Activated T-helper 1 cell treated with anti-CD3 and anti-CD28 coated beads, Interleukin-2, amount 50 U/mL, for 16 hours (primary cell): ENCODE results near the gene CLCN6.

Source experiments
- DNase-seq, 2 donors: peaks; one replicate each; pipeline ENCODE4 v3.0.0-alpha.2; 2020; ENCODE audit warnings: low read depth in 1 of 2, low spot score in 1 of 2

Gene CLCN6, protein sequence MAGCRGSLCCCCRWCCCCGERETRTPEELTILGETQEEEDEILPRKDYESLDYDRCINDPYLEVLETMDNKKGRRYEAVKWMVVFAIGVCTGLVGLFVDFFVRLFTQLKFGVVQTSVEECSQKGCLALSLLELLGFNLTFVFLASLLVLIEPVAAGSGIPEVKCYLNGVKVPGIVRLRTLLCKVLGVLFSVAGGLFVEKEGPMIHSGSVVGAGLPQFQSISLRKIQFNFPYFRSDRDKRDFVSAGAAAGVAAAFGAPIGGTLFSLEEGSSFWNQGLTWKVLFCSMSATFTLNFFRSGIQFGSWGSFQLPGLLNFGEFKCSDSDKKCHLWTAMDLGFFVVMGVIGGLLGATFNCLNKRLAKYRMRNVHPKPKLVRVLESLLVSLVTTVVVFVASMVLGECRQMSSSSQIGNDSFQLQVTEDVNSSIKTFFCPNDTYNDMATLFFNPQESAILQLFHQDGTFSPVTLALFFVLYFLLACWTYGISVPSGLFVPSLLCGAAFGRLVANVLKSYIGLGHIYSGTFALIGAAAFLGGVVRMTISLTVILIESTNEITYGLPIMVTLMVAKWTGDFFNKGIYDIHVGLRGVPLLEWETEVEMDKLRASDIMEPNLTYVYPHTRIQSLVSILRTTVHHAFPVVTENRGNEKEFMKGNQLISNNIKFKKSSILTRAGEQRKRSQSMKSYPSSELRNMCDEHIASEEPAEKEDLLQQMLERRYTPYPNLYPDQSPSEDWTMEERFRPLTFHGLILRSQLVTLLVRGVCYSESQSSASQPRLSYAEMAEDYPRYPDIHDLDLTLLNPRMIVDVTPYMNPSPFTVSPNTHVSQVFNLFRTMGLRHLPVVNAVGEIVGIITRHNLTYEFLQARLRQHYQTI

DNA sequence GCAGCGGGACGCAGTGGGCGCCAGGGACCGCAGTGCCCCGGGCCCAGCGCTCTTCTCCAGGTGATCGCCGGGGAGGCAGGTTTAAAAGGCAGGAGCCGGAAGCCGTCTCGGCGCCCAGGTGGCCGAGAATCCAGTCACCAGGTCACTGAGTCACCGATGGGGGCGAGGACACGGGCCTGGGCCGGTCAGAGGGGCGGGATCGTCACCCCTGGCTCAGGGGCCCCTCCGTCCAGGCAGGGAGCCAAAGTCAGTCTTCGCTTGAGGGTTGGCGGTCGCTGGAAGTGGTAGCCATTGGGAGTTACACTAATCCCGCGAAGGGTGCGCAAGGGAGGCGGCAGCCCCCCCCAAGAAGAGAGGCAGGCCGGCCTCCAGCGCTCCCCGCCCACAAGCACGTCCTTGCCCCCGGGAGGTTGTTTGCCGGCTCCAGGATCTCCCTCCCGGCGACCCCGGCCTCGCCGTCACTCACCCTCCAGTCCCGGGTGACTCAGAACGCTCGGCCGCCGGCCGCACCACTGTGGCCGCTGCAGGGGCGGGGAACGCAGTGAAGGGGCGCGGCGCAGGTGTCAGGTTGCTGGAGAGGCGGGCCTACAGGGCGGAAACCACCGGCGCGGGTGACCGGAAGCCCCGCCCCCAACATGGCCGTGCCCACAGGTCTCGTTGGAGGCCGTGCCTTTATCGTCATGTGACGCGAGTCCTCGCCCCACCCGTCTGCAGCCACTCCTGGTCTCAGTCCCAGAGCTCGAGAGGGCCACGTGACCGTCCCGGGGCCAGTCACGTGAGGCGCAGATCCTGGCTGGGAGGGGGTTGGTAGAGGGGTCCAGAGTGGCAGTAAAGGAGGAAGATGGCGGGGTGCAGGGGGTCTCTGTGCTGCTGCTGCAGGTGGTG lies at the start of gene CLCN6, which contains the start of gene MTHFR:
CLCN6 (plus strand) TSS at position 770 of the 885 bp plus-strand sequence; CDS start at position 842, 72 bp downstream.
MTHFR (minus strand) TSS at position 543 of the 885 bp plus-strand sequence. CDS start 2,848 bp downstream, outside the sequence.
- peak; percentile 95 to 97 for DNase-seq

DNA sequence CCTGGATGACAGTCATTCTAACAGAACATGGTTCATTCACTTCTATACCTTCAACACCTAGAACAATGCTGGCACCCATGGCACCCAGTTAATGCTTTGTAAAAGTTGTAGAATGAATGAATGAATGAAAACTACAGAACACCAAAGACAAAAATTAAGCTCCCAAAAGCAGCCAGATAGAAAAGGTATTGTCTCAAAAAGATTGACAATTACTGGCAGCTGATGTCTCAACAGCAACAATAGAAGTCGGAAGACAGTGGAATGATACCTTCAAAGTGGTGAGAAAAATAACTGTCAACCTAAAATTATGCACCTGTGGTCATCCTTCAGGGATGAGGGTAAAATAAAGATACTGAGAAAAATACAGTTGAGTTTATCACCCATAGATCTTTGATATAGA lies 48.9 kb upstream of the CLCN6 start:
- no peak for DNase-seq

DNA sequence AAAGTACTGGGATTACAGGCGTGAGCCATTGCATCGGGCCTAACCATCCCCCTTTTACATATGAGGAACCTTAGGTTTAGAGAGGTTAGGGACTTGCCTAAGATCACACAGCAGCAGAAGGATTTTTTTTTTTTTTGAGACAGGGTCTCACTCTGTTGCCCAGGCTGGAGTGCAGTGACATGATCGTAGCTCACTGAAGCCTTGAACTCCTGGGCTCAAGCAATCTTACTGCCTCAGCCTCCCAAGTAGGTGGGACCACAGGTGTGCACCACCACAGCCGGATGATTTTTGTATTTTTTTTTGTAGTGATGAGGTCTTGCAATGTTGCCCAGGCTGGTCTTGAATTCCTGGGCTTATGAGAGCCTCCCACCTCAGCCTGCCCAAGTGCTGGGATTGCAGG lies 46.2 kb upstream of the CLCN6 start:
- no peak for DNase-seq

DNA sequence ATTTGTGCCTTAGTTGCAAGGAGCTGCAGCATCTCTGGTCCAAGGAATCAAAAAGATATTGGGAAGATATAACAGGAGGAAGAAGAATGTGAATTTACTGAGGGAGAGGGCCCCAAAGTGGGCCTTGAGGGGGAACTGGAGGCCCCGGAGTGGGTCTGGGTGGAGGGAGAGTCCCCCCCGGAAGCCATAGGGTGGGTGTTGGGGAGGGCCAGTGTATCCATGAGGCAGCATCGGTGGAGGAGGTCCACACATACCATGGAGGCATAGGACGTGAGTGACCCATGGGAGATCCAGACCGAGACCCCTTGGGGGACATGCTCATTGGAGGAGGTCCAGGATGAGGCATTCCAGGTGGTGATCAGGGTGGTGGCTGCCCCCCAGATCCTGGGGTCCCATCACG lies 44.7 kb upstream of the CLCN6 start:
- no peak for DNase-seq

DNA sequence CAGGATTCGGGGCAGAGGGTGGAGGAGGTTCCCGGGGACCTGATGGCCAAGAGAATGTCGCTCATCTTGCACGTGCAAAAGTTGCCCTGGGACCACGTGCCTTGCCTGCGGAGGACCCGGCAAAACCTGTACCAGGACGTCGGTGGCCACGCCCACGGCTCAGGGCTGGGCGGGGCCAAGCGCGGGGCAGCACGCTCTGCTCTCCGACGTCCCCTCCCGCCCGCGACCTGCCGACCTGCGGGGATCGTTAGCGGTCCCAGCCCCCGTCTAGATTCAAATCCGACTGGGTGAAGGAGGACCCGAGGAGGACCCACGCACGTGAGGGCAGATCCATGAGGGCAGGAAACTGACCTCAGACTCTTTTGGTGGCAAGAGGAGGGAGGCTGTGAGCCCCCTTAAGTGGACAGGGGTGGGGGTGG lies 44.0 kb upstream of the CLCN6 start, which contains the start of gene C1orf167:
C1orf167 (plus strand) TSS at position 206 of the 419 bp plus-strand sequence. CDS start 2,208 bp downstream, outside the sequence.
- DNase-seq, result no peak

DNA sequence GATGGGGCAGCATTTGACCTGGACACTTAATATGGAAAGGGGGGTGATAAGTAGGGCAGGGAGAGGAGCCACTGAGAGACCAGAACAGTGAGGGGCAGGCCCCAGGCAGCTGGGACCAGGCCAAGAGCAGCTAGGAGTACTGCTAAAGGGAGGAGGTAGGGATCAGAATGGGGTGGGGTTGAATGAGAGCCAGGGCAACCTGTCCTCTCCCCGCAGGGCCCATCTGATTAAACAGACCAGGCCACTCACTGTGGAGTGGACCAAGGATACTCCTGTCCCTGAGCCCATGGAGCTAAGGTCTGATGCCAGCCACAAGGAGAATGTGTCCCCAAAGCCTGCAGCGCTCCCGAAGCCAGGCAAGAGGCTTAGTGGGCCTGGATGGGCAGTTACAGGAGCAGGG lies 41.9 kb upstream of the CLCN6 start:
- DNase-seq, result no peak

DNA sequence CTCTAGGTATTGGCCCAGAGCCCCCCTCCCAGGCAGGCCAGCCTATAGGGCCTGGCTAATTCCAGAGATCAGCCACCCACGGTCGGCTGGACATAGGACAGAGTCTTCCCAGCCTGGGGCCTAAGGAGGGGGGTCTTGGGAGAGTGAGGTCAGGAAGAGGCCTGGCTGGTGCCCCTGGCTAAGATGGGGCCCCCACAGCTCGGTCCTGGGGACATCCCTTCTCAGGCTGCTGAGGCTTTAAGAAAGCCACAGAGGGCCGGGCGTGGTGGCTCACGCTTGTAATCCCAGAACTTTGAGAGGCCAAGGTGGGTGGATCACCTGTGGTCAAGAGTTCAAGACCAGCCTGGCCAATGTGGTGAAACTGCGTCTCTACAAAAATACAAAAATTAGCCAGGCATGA lies 41.5 kb upstream of the CLCN6 start:
- DNase-seq, result no peak

DNA sequence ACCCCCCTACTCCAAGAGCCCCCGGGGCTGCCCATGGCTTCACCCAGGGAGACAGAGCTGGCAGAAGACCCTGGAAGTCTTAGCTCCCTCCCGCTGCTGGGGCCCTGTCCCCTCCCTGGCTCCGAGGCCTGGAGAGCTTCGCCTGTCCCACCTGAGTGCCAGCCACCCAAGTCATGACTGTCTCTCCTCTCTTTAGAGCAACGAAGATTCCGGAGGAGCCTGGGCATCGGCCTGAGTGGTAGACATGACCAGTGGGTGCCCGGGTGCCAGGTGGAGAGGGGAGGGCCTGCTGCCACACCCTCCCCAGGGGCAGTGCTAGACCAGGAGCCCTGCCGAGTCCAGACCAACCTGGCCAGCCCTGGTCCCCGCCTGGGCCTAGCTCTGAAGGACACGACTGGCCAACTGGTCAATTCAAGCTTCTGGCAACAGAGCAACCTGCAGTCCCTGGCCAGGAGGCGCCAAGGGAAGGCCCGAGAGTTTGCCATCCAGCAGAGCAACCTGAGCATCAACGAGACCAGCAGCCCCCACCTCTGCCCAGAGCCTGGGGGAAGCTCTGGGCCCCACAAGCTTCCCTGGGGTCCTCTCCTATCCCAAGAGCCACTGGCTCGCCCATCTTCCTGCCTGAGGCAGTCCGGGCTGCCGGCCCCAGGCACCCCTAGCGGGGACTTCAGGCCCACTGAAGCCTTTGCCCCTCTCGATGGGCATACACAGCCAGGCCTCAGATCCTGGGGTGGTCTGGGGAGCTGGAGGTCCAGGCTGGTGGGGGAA lies 40.1 kb upstream of the CLCN6 start:
- no peak for DNase-seq

DNA sequence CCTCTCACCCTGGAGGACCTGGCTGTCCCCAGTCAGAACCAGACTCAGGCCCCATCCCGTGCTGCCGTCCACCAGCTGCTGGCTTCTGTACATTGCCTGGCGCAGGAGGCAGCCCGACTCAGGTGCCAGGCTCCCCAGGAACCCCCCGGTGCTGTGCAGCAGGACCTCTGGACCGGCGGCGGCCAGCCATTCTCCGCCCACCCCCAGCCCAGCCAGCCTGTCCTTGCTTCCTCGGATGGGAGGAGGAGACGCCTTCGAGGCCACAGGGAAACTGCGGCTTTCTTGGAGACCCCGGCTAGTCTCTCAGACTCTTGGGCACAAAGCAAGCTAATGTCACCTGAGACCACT lies 39.6 kb upstream of the CLCN6 start:
- no peak for DNase-seq

DNA sequence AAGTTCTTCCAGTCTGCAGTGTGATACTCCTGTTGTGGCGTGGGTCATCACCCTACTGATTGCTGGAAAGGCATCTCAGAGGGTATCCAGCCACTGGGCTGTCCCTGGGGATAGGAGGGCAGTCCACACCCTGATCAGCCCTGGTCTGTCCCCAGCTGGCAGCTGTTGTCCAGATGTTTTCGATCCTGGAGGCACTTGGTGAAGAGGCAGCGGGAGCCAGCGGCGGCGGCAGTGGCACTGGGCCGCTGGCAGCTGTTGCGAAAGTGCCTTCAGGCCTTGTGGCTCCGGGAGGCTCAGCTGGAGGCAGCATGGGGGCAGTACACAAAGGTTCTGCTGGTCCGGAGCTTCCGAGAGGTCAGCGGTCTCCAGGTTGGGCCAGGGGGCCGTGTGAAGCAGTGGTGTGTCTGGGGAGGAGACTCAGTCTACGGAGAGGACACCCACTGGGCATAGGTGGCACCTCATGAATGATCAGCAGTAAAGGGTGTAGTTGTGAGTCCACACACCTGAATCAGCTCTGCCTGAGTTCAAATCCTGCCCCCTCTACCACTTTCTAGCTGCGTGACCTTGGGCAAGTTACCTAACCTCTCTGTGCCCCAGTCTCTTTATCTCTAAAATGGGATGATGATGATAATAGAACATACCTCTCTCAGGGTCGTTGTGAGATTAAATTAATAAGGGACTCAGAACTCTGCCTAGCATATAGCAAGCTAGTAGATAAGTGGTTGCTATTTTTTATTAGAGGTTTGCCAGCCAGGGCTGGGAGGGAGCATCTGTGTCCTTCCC lies 37.9 kb upstream of the CLCN6 start:
- no peak for DNase-seq

DNA sequence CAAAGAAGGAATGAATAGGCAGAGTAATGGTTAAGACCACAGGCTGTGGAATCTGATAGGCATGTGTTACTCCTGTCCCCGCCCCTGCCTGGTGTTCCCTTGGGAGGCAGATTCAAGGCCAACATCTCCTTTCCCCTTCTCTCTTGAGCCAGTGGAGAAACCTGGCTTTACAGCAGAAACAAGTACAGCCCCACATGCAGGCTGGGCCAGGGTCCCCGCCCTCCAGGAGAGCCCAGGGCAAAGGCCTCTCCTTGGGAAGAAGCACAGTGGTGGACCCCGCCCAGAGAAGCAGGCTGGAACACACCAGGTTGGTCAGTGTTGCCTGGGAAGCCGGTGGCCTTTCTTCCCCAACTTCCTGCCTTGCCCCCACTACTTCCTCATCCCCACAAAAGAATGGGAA lies 37.2 kb upstream of the CLCN6 start:
- DNase-seq, result no peak

DNA sequence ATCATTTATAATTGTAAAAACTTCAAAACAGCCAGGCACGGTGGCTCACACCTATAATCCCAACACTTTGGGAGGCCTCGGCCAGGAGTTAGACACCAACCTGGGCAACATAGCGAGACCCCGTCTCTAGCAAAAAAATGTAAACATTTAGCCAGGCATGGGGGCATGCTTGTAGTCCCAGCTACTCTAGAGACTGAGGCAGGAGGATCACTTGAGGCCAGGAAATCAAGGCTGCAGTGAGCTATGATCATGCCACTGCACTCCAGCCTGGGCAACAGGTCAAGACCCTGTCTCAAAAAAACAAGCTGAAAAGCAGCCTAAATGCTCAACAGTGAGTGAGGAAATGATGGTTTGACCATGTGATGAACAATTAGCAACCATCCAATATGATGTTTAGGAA lies 36.7 kb upstream of the CLCN6 start:
- DNase-seq, result no peak

DNA sequence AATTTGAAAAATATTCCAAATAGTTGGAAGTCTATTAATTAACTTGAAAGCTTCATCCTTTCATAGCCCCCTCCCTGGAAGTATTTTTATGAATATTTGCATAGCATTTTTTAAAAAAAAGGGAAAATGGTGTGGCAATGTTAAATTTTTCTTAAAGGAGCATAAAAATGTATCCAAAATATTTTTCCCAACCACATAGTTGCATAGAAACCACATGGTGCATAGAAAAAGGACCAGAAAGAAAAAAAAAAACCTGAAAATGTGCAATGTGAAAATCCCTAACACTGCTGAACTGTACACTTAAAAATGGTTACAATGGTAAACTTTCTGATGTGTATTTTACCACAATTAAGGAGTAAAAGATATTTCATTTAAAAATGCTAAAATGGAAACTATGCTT lies 36.0 kb upstream of the CLCN6 start:
- no peak for DNase-seq

DNA sequence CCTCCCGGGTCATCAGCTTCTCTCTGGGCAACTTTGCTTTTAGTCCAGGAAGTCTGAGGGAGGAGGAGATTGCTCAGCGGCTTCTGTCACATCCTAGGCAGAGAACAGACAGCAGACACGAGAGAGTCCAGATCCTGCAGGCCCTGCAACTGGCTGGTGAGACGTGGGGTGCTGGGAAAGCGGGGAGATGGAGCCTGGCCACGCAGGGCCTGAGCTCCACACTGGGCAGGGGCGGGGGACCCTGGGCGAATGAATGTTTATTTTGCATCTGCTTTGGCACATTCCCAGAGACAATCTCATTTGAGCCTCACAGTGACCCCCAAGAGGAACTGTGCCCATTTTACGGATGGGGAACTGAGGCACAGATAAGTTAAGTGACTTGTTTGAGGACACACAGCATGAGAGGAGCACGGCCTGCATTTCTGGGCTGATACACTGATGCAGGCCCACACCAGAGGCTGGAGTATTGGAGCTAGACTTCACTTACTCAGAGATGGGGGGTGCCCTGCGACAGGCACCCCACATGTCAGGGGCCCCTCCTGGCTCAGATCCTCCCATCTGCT lies 34.4 kb upstream of the CLCN6 start:
- no peak for DNase-seq

DNA sequence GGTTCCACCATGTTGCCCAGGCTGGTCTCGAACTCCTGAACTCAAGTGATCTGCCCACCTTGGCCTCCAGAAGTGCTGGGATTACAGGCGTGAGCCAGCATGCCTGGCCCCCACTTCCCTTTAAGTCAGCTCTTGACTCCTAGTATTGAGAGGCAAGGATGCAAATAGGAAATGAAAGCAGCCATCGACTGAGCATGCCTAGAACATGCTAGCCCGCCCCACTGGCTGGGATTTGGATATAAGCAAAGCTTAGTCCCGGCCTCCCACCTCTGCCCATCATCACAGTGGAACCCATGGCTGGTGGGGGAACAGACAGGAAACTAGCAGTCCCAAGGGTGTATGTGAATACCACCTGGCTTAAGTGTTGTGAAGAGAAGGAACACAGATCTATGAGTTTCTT lies 33.5 kb upstream of the CLCN6 start:
- DNase-seq, result no peak

DNA sequence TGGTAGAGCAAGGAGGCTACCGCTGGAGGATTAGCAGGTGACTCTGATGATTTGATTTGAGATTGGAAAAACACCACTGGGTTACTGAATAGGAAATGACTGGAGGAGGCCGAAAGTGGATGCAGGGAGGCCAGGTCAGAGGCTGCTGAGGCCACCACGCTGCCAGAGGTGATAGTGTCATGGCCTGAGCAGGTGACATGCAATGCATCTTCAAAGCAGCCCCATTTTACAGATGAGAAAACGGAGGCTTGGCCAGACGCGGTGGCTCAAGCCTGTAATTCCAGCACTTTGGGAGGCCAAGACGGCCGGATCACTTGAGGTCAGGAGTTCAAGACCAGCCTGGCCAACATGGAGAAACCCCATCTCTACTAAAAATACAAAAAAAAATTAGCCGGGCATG lies 31.2 kb upstream of the CLCN6 start:
- DNase-seq, result no peak

DNA sequence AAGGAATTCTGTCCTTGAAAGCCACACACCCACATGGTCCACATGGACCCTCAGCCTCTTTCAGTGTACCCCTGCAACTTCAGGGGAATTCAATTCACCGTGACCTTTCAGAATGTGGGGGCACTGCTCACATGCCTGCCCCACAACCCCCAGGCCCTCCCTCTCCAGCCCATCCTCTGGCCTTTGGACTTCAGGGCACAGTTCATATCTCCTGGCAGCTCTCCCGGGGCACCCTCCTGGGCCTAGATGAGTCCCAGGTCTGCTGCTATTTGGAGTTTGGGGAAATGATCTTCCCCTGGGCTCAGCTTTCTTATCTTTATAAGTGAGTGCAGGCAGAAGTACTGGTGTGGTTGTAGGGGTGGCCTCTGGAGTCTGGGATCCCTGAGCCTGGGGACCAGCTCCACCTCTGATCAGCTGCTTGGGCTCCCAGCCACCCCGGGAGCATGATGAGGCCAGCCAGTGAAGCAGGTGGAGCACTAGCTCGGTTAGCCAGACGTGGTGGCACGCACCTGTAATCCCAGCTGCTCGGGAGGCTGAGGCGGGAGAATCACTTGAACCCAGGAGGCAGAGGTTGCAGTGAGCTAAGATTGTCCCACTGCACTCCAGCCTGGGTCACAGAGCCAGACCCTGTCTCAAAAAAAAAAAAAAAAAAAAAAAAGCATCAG lies 28.2 kb upstream of the CLCN6 start:
- DNase-seq, result no peak

DNA sequence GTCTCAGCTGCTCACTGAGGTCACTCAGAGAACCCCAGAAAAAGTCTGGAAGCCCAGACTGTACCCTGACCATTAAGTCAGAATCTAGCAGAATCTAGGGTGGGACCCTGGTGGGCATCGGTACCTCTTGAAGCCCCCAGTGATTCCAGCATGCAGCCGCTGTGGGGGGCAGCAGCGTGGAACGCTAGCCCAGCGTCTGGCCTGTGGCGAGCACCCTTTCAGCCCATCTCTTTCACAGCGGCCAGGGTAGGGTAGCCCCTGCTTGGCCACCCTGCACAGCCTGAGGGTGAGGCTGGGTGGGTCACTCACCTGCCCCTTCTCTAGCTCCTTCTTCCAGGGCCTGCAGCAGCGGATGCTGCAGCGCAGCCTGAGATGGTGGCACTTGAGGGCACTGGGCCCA lies 27.7 kb upstream of the CLCN6 start:
- DNase-seq, result no peak
